GM18526 (cell line): ENCODE results near the gene MAGED4B.
"Not testable (repeated sequence)": the region's sequence is repeated elsewhere in the genome, so short reads cannot be mapped to it uniquely, and the experiment has no call there.

Source experiments
- POLR2A ChIP-seq: IDR thresholded peaks from 3 replicates; pipeline ENCODE4 v1.6.1; 2011; ENCODE audit not compliant: insufficient read length; ENCODE audit errors: extremely low read depth

The MAGED4B gene

DNA sequence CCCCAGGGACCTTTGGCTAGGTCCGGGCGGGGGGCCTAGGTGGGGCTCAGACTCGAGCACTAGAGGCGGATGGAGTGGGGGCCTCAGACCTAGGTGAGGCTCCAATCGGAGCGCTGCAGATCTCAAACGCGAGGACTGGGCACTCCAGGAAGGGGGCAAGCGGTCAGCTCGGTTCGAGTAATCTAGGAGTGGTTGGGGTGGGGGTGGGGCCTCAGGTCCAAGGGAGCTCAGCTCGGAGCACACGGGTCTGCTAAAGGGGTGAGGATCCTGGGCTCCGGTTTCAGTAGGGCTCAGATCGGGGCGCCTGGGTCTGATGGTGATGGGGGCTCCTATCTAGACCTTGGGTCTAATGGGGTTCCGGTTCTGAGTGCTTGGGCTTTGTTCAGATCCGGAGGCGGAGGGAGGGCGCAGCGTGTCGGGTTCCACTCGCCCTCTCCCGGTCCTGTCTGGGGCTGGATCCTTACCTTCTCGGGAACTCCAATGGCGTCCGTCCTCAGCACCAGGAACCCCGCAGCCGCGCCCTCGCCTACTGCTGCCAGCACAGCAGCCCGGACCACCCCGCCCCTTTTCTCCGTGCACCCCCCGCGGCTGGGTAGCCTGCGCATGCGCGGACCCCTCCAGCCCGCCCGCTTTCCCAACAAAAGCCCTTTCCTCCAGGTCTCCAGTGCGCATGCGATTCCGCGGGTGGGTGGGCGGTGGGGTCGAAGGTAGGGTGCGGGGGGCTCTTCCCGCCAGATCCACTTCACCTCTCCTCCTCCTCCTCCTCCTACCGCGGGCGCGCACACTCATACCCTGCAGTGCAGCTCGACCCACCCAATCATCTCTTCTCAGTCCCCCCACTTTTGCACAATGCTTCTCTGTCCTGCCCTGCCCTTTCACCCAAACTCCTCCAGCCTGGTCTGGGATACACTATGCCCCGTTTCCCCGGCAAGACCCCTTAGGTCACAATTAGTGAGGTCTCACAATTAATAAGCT, at the start of gene MAGED4B:
MAGED4B (minus strand) TSS at position 518 of the 975 bp plus-strand sequence. CDS start 1,011 bp downstream, outside the sequence.
- TF ChIP-seq POLR2A, result not testable (repeated sequence)

GRCh38 chrX:52118262-52118661, 49.3 kb upstream of the MAGED4B start:
- no peak for TF ChIP-seq POLR2A

DNA sequence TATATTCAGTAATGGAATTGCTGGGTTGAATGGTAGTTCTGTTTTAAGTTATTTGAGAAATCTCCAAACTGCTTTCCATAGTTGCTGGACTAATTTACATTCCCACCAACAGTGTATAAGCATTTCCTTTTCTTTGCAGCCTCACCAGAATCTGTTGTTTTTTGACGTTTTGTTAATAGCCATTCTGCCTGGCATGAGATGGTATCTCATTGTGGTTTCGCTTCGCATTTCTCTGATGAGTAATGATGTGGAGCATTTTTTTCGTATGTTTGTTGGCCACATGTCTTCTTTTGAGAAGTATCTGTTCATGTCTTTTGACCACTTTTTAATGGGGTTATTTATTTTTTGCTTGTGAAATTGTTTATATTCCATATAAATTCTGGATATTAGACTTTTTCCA, 13.6 kb upstream of the MAGED4B start:
- no peak for TF ChIP-seq POLR2A

GRCh38 chrX:52078131-52078530, 9.1 kb upstream of the MAGED4B start:
- TF ChIP-seq POLR2A, result no peak

GRCh38 chrX:52034211-52034610, 34.8 kb downstream of the MAGED4B start:
- no peak for TF ChIP-seq POLR2A

- no peak for TF ChIP-seq POLR2A
These were observed 37.6 kb downstream of the MAGED4B start for GRCh38 chrX:52031371-52031770.

DNA sequence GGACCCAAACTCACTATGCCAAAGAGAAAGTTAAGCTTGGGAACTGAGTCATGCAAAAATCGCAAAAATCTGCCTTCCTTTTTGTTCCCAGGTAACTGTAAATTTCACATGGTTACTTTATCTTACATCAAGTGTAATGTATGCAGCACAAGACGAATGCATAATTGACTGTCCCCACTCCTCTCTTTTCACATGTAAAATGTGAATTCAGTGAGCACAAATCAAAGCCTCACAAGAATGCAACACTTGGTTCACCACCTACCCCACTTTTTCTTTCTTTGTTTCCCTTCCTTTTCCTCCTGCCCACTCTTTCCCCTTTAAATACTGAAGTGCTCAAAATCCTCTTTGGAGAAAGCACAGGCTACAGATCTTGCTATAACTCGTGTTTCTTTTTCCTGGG, 53.2 kb downstream of the MAGED4B start:
- no peak for TF ChIP-seq POLR2A
